NCI-H1105 (cell line): Measurements from ENCODE around the gene MTA1.
A peak's percentile ranks its signal among the peaks of the same experiment; 100 is the strongest.

ENCODE experiments used
- DNase-seq: peaks from one replicate; lab custom pipeline; 2025; lab: John Stamatoyannopoulos, UW

Gene MTA1

GRCh38 chr14:105424861-105425260, 5.2 kb downstream of the MTA1 start:
- DNase-seq: no peak

- no peak for DNase-seq
These were observed 6.2 kb downstream of the MTA1 start for GRCh38 chr14:105425823-105426247.

DNA sequence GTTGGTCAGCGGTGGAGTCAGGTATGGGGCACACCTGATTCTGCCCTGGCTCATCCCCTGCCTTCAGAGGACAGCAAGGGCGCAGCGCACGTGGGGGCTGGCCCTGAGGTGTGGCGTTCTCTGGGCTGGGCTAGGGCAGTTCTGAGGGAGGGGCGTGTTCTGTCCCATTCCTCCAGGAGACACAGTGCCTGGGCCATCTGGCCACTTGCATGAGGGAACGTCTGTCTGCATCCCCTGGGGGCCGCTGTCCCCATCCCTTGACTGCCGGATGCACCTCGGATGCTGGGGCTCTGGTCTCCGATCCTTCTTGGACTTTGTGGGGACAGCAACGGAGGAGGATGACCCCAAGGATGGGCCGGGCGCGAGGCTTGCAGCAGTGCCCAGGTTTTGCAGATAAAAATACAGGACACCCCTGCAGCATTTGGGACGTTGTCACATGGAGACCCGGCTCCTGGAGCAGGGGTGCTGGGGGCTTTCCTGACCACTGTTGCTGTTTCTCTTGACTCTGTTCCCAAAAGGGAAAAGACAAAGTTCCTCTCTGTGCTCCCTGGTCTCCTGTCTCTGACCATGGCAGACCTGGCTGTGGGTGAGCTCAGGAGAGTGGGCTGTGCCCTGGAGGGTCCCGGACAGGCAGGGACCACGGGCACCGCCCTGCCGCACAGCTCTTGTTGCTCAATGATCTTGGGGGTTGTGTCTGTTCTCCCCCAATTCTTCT, 6.9 kb downstream of the MTA1 start:
- DNase-seq: no peak

DNA sequence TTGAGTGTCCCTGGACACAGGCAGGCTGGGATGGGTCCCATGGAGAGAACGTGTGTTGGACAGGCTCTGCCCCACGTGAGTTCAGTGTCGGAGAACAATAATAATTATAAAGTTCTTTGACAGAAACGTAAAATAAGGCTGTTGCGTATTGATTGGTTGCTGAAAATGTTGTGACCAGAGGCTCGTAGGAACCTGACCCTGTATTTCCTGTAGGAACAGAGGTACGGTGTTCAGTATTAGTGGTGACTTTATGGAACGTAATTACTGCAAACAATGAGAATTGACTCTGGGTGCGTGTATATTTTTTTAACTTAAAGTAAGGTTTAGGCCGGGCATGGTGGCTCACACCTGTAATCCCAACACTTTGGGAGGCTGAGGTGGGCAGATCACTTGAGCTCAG, 7.8 kb downstream of the MTA1 start:
- no peak for DNase-seq

- DNase-seq: no peak
These were observed 8.4 kb downstream of the MTA1 start for GRCh38 chr14:105427936-105428485.

GRCh38 chr14:105430042-105430441, 10.4 kb downstream of the MTA1 start:
- DNase-seq: no peak

- DNase-seq: no peak
These were observed 10.9 kb downstream of the MTA1 start for GRCh38 chr14:105430565-105430964.

GRCh38 chr14:105431256-105431655, 11.6 kb downstream of the MTA1 start:
- no peak for DNase-seq

- no peak for DNase-seq
These were observed 13.0 kb downstream of the MTA1 start for GRCh38 chr14:105432657-105433056.

- DNase-seq: no peak
These were observed 13.6 kb downstream of the MTA1 start for GRCh38 chr14:105433161-105433605.

GRCh38 chr14:105436402-105436801, 16.8 kb downstream of the MTA1 start:
- DNase-seq: no peak

GRCh38 chr14:105436891-105437722, 17.5 kb downstream of the MTA1 start:
- DNase-seq: peak; percentile 57

DNA sequence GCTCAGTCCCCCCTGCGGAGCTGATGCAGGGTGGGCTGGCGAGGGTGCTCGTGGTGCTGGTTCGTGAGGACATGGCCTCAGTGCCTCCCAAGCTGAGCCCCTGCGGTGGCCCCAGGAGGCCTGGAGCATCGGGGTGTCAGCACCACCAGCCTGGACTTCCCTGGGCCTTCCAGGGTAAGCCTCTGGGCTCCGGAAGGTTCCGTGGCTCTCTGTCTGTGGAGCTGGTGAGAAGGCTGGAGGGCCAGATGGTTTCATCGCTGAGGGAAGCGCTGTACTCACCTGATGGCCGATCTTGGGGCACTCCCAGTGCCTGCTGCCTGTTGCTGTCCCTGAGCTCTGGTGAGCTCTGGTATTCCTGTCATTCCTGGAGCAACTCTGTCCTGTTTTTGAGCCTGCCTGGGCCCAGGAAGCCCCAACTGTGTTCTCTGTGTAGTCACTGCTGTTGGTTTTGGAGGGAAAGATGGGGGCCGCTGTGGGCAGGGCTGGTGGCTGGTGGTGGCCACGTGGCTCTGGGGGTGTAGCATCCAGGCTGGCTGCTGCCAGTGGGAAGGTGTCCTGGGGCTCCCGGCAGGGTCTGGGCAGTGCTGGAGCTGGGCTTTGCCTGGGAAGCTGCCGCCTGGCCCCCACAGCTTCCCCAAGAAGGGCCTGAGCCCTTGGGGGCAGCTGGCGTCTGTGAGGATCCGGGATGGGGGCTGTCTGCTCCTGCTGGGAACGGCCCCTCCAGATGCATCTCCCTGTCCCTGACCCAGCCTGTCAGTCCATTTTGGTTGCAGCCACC, 18.3 kb downstream of the MTA1 start:
- no peak for DNase-seq

DNA sequence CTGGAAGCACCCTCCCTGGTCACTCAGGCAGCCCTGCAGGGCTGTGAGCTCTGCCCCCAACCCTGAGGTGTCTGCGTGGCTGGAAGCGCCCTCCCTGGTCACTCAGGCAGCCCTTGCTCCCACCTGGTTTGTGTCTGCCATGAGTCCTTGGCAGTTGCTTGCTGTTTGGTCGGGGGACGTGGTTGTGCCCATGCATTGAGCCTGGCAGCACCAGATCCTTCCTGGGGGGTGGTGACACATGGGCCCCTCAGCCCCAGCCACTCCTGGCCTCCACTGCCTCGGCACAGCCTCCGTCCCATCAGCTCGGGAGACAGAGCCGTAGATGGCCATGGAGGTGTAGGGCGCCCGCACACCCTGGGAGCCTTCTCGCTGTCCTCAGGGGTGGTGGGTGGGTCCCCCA, 19.6 kb downstream of the MTA1 start:
- DNase-seq: no peak

- no peak for DNase-seq
These were observed 20.3 kb downstream of the MTA1 start for GRCh38 chr14:105439710-105440553.

GRCh38 chr14:105440554-105440900, 20.9 kb downstream of the MTA1 start:
- no peak for DNase-seq

- no peak for DNase-seq
These were observed 21.4 kb downstream of the MTA1 start for GRCh38 chr14:105440992-105441391.

DNA sequence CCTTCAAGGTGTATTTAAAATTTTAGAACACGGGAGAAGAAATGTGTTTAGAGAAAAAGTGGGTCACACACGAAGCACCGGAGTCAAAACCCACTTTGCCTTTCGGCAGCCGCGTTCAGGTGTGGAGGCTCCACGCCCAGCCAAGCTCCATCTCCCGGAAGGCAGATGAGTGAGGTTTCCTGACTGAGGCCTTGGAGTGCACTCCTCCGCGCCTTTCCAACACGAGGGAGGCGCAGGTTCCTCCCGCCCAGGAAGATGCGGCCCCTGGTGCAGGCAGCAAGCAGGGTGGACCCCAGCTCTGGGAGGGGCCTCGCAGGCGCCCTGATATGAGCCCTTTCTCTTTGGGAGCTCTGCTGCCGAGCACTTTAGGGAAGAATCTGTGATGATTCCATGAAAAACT, 22.5 kb downstream of the MTA1 start:
- DNase-seq: no peak

GRCh38 chr14:105442834-105443233, 23.2 kb downstream of the MTA1 start:
- no peak for DNase-seq

DNA sequence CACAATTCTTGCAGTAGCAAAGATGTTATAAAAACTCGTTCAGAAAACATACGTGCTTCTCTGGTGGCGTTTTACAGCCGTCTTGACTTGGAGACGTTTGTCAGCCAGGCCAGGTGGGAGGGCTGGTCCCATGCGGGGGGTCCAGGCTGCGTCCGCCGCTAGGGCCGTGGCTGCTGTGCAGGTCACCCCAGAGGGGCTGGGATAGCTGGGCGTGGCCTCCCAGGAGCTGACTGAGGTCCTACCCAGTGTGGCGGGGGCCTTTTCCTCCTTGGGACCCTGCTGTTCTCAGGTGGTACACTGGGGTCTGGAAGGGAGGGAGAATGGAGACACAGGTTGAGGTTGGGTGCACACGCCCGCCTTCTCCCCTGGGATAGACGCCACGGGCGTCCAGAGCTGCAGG, 25.2 kb downstream of the MTA1 start:
- DNase-seq: no peak

GRCh38 chr14:105445290-105445689, 25.7 kb downstream of the MTA1 start:
- no peak for DNase-seq
